NCI-H1930 (cell line): ENCODE measurements around the gene PKN2.

Source experiments
- DNase-seq, 2 experiments: peaks; one replicate each; lab custom pipeline; 2025; lab: John Stamatoyannopoulos, UW

PKN2 gene

DNA sequence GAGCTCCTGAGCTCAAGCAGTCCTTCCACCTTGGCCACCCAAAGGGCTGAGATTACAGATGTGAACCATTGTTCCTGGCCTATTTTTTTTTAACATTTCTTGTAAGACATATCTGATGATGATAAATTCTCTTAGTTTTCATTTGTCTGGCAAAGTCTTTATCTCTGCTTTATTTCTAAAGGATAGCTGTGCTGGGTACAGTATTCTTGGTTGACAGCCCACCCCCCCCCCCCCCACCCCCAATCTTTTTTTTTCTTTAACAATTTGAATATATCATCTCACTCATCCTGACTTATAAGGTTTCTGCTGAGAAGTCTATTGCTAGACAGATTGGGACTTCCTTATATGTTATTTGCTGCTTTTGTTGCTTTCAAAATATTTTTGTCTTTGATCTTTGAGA lies 51.3 kb downstream of the PKN2 start:
- no peak for DNase-seq

DNA sequence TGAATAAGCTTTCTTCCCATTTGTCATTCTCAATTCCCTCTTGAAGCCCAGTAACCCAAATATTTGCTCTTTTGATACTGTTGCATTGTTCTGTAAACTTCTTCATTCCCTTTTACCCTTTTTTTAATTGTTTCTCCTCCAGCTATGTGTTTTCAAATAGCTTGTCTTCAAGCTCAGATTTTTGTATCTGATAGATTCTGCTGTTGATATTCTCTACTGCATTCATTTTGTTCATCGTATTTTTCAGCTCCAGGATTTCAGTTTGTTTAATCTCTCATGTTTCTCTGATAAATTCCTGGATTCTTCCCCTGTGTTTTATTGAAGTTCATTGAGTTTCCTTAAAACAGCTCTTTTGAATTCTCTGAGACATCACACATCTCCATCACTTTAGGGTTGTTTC lies 51.8 kb downstream of the PKN2 start:
- no peak for DNase-seq

DNA sequence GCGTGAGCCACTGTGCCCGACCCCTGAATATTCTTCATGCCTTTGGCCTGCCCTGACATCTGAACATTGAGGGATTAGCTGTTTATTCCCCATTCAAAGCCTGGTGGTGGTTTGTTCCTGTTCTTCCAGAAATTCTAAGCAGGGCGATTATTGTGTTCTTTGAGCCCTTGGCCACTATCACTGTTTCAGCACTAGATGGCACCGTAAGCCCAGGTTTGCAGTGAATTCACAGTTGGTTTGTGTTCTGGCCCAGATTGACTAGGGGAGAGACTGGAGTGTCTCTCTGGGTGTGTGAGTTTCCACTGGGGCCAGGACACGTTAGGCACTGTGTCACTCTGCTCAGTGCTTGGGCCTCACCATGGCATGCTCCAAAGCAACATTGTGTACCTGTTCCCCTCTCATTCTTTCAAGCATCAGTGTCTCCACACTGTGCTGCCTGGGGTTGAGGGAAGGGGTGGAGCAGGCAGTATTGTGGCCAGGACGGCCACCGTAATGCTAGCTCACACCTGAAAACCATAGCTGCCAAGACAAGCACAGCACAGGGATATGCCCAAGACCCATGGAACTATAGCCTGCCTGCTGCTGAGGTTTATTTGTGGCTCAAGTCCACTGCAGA lies 52.7 kb downstream of the PKN2 start:
- DNase-seq = no peak

DNA sequence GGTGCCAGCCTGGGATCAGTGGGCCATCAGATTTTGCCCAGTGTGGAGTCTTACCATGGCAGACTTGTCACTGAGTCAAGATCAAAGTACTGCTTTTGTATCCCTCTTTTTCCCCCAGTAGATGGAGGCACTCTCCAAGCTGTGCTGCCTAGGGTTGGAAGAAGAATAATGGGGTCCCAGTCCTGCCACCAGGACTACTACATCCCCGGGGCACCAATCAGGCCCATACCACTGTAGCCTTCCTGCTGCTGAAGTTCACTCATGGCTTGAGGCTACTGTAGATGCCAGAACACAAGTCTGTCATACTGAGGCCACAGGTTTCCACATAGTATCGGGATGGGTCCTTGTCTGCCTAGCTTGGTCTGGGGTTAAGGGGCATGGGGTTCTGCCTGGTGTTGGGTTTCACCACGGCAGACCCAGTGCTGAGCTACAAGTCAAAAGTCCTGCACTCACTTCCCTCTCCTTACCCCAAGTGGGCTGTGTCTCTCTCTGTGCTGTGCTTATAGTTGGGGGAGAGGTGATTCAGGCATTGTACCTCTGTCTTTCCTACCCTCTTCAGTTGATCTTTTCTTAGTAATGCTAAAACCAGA lies 53.4 kb downstream of the PKN2 start:
- no peak for DNase-seq

DNA sequence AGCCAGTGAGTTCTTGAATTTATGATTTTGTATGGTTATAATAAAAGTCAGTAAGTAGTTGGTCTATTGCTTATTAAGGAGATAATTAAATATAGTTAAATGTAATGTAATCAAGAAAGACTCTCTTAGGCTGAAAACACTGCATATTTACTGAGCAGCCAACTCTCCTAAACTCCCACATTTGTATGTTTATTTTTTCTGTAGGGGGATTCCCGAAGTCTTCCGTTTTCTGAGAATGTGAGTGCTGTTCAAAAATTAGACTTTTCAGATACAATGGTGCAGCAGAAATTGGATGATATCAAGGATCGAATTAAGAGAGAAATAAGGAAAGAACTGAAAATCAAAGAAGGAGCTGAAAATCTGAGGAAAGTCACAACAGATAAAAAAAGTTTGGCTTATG lies 56.7 kb downstream of the PKN2 start:
- no peak for DNase-seq

DNA sequence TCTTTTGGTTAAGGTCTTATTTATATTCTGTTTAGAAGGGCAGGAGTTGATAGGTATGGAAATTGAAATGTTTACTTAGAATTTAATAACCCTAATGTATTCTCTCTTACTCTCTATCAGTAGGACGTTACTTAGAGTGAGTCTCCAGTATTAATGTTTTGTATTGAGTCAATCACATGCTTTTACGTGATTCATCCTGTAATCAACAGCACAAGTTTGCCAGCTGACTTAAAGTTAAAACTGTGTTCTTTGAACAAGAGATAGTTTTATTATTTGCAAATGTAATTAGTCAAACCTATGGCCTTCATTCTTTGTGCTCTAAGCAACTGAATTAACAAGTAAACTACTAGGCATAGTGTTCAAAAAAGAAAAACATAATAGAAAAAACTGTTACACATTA lies 57.3 kb downstream of the PKN2 start:
- no peak for DNase-seq

DNA sequence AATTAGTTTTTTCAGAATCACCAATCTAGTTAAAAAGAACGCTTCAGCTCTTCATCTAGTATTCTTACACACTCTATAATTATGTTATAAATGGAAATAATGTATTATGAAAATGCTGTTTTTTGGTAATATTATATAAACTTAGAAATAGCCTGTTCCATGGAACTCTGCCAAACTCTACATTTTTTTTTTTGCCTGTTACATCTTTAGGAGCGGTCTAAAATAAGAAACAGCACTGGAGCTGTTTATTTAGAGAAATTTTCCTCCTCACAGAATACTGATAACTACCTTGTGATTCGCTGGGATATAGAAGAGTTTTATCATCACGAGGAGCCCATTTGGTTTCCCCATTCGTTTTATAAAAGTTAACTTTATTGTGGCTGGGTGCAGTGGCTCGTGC lies 58.5 kb downstream of the PKN2 start:
- no peak for DNase-seq

DNA sequence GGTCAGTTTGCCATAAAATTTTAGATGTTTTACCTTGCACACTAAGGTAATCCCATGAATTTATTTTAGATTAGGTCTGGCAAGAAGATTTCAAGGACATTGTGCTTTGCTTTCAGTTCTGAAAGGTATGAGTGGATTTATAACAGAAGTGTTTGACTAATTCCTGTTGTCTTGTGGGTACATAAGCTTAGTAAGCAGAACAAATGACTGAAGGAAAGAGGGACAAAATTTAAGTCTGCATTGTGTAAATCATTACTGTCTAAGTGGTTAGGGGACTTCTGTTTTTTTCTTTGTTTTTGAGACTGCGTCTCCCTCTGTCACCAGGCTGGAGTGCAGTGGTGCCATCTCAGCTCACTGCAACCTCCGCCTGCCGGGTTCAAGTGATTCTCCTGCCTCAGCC lies 60.1 kb downstream of the PKN2 start:
- DNase-seq = no peak

DNA sequence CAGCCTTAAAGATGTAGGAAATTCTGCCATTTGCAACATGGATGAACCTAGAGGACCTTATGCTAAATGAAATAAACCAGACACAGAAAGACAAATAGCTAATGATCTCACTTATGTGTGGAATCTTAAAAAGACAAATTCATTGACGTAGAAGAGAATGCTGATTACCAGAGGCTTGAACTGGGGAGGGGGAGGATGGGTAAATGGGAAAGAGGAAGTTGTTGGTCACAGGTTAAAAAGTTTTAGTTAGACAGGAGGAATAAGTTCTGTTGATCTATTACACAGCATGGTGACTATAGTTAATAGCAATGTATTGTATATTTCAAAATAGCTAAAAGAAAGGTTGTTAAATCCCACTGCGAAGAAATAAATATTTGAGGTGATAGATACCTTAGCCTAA lies 62.8 kb downstream of the PKN2 start:
- DNase-seq = no peak

DNA sequence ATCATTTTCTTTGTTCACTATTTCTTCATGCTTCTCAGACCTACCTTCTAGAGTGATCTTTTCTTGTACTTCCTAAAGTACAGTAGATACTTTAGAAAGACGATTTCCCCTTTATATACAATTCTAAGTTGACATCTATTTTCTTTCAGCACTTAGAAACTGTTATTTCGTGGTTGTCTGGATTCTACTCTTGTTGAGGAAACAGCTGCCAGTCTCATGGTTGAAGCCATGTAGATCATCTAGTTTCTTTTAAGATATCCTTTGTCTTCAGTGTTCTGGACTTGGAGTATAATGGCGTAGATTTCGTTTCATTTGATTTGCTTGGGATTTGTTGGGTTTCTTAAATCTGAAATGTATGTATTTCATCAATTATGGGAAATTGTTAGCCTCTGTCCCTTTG lies 67.6 kb downstream of the PKN2 start:
- DNase-seq = no peak

DNA sequence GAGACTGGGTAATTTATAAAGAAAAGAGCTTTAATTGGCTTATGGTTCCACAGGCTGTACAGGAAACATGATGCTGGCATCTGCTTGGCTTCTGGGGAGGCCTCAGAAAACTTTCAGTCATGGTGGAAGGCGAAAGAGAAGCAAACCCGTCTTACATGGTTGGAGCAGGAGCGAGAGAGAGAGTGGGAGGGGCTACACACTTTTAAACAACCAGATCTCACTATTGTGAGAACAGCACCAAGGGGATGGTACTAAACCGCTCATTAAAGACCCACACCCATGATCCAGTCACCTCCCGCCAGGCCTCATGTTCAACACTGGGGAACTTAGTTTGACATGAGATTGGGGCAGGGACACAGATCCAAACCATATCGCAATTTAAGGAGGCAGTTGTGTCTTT lies 69.4 kb downstream of the PKN2 start:
- DNase-seq = no peak

DNA sequence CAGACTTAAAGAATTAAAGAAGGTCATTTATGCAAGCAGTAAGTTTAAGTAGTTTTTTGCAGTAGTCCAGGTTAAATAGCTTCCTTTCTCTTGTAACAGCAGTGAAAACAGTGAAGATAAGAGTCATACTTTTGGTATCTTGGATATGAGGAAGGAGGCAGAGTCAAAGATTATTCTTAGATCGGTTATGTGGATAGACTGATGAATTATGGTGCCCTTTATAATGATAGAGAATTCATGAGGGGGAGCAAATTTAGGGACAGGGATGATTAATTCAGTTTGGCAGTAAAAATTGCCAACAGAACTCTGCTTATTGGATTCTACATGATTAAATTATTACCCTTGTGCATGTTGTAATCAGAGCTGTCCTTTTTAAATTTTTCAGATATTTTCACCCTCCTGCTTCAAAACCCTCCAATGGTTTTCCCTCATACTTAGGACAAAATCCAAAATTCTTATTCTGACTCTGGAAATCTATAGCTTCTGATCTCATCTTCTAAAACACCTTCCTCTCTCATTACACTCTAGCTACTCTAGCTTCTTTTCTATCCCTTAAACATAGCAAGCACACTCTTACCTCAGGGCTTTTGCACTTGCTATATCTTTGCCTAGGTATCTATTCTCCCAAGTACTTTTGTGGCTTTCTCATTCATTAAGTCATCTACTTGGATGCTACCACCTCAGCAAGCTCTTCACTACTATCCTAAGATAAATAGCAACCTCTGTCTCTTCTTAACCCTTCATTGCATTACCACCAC lies 79.8 kb downstream of the PKN2 start:
- no peak for DNase-seq

DNA sequence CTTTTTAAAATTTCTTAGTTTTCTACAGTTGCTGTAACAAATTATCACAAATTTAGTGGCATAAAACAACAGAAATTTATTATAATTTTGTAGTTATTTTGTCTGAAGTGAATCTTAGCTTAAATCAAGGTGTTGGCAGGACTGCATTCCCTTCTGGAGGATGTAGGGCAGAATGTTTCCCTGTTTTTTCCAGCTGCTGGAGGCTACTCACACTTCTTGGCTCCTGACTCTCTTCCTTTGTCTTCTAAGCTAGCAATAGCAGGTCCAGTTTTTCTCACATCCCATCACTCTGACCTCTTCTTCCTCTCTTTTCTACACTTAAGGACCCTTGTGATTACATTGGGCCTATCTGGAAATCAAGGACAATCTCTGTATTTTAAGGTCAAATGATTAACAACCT lies 84.1 kb downstream of the PKN2 start:
- DNase-seq = no peak

DNA sequence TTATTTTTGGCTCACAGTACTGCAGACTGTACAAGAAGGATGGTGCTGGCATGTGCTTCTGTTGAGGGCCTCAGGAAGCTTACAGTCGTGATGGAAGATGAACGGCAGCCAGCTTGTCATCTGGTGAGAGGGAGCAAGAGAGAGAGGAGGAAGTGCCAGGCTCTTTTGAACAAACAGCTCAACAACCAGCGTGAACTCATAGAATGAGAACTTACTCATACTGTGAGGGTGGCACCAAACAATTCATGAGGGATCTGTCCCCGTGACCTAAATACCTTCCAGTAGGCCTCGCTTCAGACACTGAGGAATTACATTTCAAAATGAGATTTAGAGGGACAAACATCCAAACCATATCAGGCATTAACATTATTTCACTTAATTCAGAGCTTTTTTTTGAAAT lies 84.7 kb downstream of the PKN2 start:
- no peak for DNase-seq

DNA sequence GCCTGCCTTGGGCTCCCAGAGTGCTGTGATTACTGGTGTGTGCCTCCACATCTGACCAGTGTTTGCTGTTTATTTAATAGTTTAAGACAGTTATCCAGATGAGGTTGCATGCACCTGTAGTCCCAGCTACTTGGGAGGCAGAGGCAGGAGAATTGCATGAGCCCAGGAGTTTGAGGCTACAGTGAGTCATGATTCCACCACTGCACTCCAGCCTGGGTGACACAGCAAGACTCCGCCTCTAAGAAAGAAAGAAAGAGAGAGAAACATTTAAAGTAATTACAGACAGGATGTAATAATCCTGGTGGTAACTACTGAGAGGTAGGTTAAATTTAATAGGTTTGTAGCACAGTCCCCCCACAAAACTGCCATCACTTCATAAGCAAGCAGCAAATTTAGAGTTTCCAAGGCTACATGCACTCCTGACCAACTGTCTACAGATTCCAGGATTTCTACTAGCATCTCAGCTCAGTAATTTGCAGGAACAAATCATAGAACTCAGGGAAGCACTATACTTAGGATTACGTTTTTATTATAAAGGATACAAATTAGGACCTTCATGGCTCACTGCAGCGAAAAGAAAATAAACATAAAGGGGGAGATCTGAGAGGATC lies 89.6 kb downstream of the PKN2 start:
- no peak for DNase-seq

DNA sequence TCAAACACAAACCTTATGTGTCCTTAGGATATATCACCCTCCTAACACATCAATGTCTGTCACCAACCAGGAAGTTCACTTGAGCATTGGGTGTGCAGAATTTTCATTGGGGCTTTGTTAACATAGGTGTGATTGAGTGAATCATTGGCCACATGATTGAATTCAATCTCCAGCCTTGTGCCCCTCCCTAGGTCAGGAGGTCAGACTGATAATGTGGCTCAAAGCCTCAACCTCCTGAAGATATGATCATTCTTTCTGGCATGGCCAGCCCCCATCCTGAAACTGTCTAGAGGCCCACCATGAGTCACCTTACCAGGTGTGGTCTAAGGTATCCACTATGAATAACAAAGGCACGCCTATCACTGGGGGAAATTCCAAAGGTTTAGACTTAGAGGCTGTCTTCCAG lies 90.1 kb downstream of the PKN2 start:
- no peak for DNase-seq

DNA sequence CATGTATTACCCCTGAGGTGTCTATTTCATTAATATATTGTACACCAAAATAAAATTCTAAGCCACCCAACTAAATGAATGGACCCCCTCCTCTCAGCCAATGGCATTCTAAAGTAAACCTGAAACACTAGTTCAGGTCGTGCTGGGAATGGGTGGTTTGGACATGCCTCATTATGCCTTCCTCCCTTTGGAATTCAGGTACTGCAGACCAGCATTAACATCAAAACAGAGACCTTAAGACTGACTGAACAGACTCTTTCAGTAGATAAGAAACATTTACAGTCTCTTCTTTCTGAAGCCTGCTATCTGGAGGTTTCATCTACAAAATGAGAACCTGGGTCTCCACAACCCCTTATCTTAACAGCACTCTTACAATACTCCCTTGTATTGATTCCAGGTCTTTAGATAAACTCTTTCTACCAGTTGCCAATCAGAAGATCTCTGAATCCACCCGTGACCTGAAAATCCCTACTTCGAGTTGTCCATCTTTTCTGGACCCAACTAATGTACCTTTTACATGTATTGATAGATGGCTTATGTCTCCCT lies 93.6 kb downstream of the PKN2 start:
- no peak for DNase-seq

DNA sequence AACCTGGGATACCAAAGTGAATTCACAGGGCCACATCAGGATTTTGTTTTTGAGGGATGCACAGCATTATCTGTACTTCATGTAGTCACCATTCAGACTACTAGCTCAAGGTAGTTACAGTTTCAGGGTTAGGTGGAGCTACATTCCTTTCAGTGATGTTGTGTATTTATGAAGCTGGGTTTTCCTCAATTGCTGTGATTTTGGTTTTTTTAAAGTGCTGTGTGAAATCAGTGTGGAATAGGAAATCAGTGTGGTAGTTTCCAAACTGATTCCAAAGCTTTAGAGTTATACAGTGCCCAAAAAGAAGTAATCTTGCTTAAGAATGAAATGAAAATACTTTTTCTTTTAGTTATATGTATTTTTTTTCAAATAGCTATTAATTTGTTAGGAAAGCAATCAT lies 95.8 kb downstream of the PKN2 start:
- no peak for DNase-seq

DNA sequence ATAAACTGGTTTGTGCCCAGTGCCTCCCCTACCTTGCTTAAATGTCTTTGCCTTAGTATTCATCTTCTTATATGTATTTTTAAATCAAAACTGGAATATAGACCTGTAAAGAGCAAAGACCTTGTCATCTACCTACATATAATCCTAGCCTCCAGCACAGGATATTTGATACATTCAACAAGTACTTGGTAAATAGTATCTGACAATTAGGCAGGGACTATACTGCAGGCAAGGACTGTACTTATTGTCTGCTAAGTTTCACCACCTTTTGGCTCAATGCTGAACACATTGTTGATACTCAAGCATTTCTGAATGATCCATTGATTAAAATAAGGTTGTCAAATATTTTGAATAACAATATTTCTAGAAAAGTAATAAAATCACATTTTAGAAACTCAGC lies 96.4 kb downstream of the PKN2 start:
- no peak for DNase-seq

DNA sequence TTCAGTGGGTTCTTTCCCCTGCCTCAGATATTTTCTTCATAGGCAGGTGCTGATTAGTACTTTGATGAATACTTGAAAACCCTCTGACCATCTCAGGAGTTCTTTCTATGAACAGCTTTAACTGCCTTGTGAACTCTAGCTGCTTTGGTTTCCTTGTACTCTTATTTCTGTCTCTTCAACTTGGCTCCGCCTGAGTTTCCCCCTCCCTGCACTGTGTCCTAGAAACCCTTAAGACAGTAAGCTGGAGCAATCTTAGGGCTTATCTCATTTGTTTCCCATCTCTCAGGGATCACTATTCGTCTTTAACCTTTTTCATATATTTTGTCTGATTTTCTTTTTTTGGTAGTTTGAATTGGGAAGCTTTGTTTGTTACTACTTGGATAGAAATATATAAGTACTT lies 99.1 kb downstream of the PKN2 start:
- DNase-seq = no peak

DNA sequence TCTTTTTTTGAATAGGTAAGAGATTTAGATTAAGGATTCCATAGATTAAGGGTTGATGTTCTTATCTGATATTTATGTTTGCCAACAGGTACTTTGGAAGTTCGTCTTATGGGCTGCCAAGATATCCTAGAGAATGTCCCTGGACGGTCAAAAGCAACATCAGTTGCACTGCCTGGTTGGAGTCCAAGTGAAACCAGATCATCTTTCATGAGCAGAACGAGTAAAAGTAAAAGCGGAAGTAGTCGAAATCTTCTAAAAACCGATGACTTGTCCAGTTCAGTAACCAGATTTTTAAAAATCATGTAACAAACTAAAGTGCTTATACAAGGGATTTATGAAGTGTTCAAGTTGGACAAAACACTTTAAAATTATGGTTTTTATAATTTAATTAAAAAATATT lies 100.5 kb downstream of the PKN2 start:
- DNase-seq = no peak

DNA sequence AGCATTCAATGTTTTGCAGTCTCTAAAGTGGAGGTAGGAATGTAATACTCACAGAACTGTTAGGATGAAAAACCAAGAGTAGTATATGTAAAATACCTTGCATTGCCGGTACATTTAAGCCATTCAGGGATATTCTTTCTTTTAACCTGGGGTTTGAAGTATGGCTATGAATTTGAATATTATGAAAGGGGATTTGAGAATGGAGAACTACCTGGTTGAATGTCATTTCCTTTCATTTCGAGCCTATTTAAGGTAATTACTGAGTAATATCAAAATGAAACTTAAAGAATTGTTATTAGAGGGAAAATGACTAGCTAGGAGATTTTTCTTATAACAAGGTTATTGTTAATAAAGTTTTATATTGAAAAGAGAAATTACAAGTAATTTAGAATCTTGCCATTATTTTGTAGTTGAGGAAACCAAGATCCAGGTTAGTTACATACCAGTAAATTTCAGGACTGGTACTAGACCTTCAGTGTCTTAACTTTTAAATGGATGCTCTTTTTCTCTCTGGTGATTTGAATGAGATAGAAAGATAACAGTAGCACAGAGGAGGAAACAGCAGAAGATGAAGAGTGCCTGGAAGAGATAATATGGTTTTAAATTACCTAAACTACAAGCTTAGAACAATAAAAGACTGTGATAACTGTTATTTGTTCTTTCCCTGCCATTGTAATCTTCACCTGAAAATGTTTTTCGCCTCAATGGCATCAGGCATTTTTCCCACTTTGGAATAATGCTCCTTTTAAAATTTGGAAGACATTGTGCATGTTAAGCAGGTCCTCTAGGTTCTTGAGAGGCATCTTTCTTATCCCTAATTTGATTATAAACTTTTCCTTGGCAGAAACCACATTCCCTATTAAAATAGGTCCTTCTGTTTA lies 103.2 kb downstream of the PKN2 start:
- no peak for DNase-seq
